ENCODE results near the gene ATP8A2. TPM values are rescaled to one million over a fixed set of nuclear protein-coding genes. Genes with fewer than 3 reads are reported as not detected.

The ATP8A2 gene
- total RNA-seq, 1 donor from 2014 or later, result 1.7 TPM

DNA sequence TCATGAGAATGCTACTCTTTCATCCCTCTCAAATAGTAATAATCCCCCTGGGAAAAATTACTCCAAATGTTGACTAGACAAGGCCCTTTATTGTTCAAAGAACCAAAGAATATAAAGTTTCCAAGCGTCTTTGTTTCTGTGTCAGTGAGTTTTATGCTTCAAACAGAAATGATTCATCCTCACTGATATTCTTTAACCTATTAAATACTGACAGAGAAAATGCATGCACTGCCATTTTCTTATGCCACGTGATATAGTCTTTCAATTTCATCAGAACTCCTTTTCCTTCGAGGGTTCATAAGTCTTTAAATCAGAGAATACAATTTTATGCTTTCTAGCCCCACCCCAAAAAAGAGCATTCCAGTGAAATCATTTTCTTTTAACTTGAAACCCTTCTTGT, 468.5 kb downstream of the ATP8A2 start:
- DNase-seq, result no peak
- TF ChIP-seq, protein P1, sequence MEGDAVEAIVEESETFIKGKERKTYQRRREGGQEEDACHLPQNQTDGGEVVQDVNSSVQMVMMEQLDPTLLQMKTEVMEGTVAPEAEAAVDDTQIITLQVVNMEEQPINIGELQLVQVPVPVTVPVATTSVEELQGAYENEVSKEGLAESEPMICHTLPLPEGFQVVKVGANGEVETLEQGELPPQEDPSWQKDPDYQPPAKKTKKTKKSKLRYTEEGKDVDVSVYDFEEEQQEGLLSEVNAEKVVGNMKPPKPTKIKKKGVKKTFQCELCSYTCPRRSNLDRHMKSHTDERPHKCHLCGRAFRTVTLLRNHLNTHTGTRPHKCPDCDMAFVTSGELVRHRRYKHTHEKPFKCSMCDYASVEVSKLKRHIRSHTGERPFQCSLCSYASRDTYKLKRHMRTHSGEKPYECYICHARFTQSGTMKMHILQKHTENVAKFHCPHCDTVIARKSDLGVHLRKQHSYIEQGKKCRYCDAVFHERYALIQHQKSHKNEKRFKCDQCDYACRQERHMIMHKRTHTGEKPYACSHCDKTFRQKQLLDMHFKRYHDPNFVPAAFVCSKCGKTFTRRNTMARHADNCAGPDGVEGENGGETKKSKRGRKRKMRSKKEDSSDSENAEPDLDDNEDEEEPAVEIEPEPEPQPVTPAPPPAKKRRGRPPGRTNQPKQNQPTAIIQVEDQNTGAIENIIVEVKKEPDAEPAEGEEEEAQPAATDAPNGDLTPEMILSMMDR (IDR thresholded peaks at IDR 0.05), result no peak
- no peak overlapping the region for H3K4me3 ChIP-seq
- ATAC-seq, result no peak
- no peaks in the 10 kb centered on the region for H3K9me3 ChIP-seq
- H3K4me1 ChIP-seq, result no peaks in the 10 kb centered on the region
- no peaks in the 10 kb centered on the region for H3K27me3 ChIP-seq (ENCODE audit: low read depth)
- intact Hi-C loops (cut with DNase I), result no loop called here
- no peaks in the 10 kb centered on the region for H3K36me3 ChIP-seq
- H3K27ac ChIP-seq, result no peak overlapping the region

DNA sequence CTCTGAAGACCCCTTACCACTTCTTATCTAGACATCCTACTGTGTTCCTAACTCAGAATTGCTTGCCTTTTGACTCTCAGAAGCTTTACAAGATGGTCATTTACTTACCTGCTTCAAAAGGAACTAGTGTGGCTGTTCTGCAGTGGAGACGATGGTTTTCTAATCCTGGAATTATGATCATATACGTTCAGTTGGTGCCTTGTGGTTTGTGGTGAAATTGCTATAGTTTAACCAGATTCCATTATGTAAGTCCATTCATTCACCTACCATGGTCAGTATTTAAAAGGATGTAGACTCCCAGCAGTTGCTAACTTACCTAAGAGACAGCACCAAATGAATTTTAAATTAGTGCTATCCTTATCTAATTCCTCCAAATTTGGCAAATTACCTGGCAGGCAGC, 469.2 kb downstream of the ATP8A2 start:
- H3K4me3 ChIP-seq, result no peak overlapping the region
- H3K27me3 ChIP-seq (ENCODE audit: low read depth), result no peaks in the 10 kb centered on the region
- intact Hi-C loops (cut with DNase I), result no loop called here
- TF ChIP-seq, protein P1 (IDR thresholded peaks at IDR 0.05), result no peak
- no peak for ATAC-seq
- no peaks in the 10 kb centered on the region for H3K4me1 ChIP-seq
- no peaks in the 10 kb centered on the region for H3K36me3 ChIP-seq
- no peak overlapping the region for H3K27ac ChIP-seq
- no peaks in the 10 kb centered on the region for H3K9me3 ChIP-seq
- no peak for DNase-seq

- Histone ChIP-seq H3K4me1 (peaks cover 11% of the 10 kb centered on the region), H3K27ac (no peak overlapping the region), H3K4me3 (no peak overlapping the region), H3K9me3 (no peaks in the 10 kb centered on the region), H3K27me3 (ENCODE audit: low read depth) (no peaks in the 10 kb centered on the region), H3K36me3 (no peaks in the 10 kb centered on the region)
- ATAC-seq, result no peak
- intact Hi-C loops (cut with DNase I), result no loop called here
- TF ChIP-seq, protein P1 (IDR thresholded peaks at IDR 0.05), result no peak
- no peak for DNase-seq
Measured at GRCh38 chr13:25843692-25844091, 471.9 kb downstream of the ATP8A2 start.

DNA sequence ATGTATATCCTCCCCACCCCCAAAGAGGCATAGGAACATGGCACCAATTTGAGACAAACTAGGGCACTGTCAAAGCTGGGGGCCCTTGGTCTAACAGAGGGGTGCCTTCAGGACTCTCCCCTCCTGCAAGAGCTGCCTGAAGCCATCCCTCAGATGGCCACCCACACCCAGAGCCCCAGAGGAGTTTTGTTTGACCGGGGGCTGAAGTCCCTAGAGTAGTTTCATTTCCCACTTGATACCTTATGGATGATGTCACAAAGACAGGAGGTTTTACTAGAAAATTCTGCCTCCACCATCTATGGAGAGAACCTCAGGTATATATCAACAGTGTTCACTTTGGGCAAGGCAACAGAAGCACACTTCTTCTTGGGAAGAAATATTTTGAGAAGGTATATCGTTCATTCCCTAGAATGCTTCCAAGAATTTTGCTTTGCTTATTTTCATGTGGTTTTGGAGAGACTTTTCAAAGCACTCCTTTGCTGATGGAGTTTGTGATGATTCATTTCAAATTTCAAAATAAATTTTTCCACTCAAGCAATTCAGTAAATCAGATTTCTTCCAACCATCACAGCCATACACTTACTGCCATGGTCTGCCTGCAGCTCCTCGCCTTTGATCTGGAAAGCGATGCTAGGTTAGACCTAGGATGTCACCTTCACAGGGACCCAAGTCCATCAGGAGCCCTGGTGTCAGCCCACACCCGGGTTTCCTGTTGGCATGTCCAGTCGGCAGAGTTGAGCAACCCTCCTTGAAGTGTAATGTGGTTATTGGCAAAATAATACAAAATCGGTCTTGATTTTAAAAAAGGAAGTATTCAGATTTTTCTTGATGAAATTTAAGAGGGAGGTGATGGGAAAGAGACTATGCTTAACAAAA, 473.0 kb downstream of the ATP8A2 start:
- Histone ChIP-seq H3K4me1 (peaks cover 11% of the 10 kb centered on the region), H3K36me3 (no peaks in the 10 kb centered on the region), H3K27ac (no peak overlapping the region), H3K9me3 (no peaks in the 10 kb centered on the region), H3K27me3 (ENCODE audit: low read depth) (no peaks in the 10 kb centered on the region), H3K4me3 (no peak overlapping the region)
- ATAC-seq (no peak), DNase-seq (no peak)
- intact Hi-C loops (cut with DNase I), result no loop called here
- TF ChIP-seq, protein P1 (IDR thresholded peaks at IDR 0.05), result no peak

- DNase-seq, result no peak
- peaks cover 11% of the 10 kb centered on the region for H3K4me1 ChIP-seq
- ATAC-seq, result peak; percentile 68 to 80
- no peak overlapping the region for H3K27ac ChIP-seq
- no peaks in the 10 kb centered on the region for H3K9me3 ChIP-seq
- H3K36me3 ChIP-seq, result no peaks in the 10 kb centered on the region
- H3K27me3 ChIP-seq (ENCODE audit: low read depth), result no peaks in the 10 kb centered on the region
- intact Hi-C loops (cut with DNase I), result no loop called here
- H3K4me3 ChIP-seq, result no peak overlapping the region
- TF ChIP-seq, protein P1 (IDR thresholded peaks at IDR 0.05), result no peak
Measured at GRCh38 chr13:25846222-25846984, 474.6 kb downstream of the ATP8A2 start.

All from lower lobe of right lung (tissue), 2 donors.